ENCODE measurements around the gene PTH.

GRCh38 chr11:13465909-13466371 is 29.9 kb downstream of the PTH start:
- TF ChIP-seq ATF2 (CRISPR knock-in tag; IDR thresholded peaks at IDR 0.05; ENCODE audit: borderline replicate concordance, low read depth) (no peak), CTCF (IDR thresholded peaks at IDR 0.05) (no peak), ATF3 (CRISPR knock-in tag; conservative IDR thresholded peaks at IDR 0.05) (no peak), USF2 (CRISPR knock-in tag; IDR thresholded peaks at IDR 0.05) (no peak), ARID4B (CRISPR knock-in tag; IDR thresholded peaks at IDR 0.05; ENCODE audit: borderline replicate concordance) (no peak)
